ENCODE measurements around the gene FXYD6. TPM values are rescaled to one million over a fixed set of nuclear protein-coding genes. Genes with fewer than 3 reads are reported as not detected.

The FXYD6 gene
- total RNA-seq, 1 donor from 2014 or later = 95.6 TPM

DNA sequence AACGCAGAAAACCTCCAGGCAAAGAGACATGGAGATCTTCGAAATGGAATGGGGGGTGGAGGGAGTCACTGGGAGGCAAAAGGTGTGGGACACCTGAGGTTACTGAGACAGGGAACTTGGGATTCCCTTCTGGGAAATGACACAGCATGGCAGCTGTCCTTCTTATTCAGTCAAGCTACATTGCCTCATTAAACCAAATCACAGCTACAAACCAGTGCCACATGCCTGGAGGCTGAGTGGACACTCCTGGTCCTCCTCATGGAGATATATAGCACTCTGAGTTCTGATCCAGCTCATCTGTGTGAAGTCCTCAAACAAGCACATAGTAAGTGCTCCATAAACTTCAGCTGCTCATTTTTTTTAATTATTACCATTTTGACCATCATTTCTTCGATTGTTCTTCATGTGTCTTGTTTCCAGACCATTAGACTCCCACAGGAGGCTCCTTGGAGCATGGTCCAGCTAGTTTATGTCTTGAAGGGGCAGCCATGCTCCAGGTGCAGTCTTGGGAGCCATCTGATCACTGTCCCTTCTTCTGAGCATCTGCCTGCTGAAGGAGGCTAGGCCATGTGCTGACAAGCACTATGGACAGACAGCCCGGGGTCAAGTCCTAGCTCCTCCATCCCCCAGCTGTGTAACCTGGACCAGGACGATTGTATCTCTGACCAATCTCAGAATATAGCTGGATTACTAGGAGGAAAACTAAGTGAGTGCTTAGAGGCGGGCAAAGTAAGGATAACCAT lies 42.2 kb downstream of the FXYD6 start:
- no peak overlapping the region for H3K4me2 ChIP-seq
- no peak overlapping the region for H3K9ac ChIP-seq
- no peaks in the 10 kb centered on the region for H3K9me3 Mint-ChIP-seq
- no peaks in the 10 kb centered on the region for H3K36me3 ChIP-seq
- peaks cover 12% of the 10 kb centered on the region for H3K36me3 Mint-ChIP-seq
- H2AFZ ChIP-seq (replicated peaks) = no peak overlapping the region
- peaks cover 21% of the 10 kb centered on the region for H3K4me1 Mint-ChIP-seq
- H3K79me2 ChIP-seq (ENCODE audit: low read depth) = no peaks in the 10 kb centered on the region
- no peak overlapping the region for H3K27ac ChIP-seq
- peaks cover 4% of the 10 kb centered on the region for H4K20me1 ChIP-seq (ENCODE audit: low read depth)
- peaks cover 7% of the 10 kb centered on the region for H3K27me3 Mint-ChIP-seq (ENCODE audit: insufficient read depth, low read depth)
- H3K27ac Mint-ChIP-seq = no peak overlapping the region
- DNase-seq (ENCODE audit: low spot score) = no peak
- no peak for TF ChIP-seq EZH2 (IDR thresholded peaks at IDR 0.05)
- TF ChIP-seq CTCF (IDR thresholded peaks at IDR 0.05) = no peak
- no peak for TF ChIP-seq EZH2phosphoT487 (IDR thresholded peaks at IDR 0.05)
- peaks cover 9% of the 10 kb centered on the region for H3K4me1 ChIP-seq
- H3K9me3 ChIP-seq (ENCODE audit: low read depth) = no peaks in the 10 kb centered on the region
- no peak overlapping the region for H3K4me3 Mint-ChIP-seq
- no peaks in the 10 kb centered on the region for H3K27me3 ChIP-seq
- H3F3A ChIP-seq (ENCODE audit: low read depth) = no peaks in the 10 kb centered on the region
- H3K4me3 ChIP-seq = no peak overlapping the region

DNA sequence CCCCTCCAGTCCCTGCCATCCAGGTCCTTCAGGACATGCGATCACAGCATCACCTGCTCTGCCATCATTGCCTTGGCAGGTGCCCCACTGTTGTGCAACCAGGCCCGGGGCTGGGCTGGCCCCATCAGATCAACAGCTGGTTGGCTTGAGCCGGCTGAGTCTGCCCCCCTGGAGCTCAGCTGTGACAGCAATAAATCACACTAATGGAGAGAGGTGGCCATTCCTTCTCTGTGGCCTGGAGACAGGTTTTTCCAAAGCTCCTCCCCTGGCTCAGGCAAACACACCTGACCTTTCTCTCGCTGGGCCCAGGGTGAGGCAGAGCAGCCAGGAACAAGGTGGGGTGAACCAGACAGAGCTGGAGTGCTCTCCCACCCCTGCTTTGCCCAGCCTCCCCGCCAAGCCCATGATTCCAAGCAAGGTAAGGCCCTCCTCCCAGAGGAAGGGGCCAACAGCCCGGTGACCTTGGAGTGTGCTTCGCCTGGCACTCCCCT lies 43.0 kb downstream of the FXYD6 start:
- no peaks in the 10 kb centered on the region for H3F3A ChIP-seq (ENCODE audit: low read depth)
- DNase-seq (ENCODE audit: low spot score) = no peak
- H3K36me3 ChIP-seq = no peaks in the 10 kb centered on the region
- H3K4me2 ChIP-seq = no peak overlapping the region
- Mint-ChIP-seq H3K4me3 (no peak overlapping the region), H3K4me1 (peaks cover 21% of the 10 kb centered on the region), H3K27me3 (ENCODE audit: insufficient read depth, low read depth) (peaks cover 7% of the 10 kb centered on the region), H3K27ac (no peak overlapping the region), H3K36me3 (peaks cover 9% of the 10 kb centered on the region), H3K9me3 (no peaks in the 10 kb centered on the region)
- peaks cover 4% of the 10 kb centered on the region for H4K20me1 ChIP-seq (ENCODE audit: low read depth)
- H3K79me2 ChIP-seq (ENCODE audit: low read depth) = no peaks in the 10 kb centered on the region
- no peaks in the 10 kb centered on the region for H3K27me3 ChIP-seq
- H3K9me3 ChIP-seq (ENCODE audit: low read depth) = no peaks in the 10 kb centered on the region
- no peak overlapping the region for H3K4me3 ChIP-seq
- no peak for TF ChIP-seq EZH2 (IDR thresholded peaks at IDR 0.05)
- no peak for TF ChIP-seq CTCF (IDR thresholded peaks at IDR 0.05)
- no peak for TF ChIP-seq EZH2phosphoT487 (IDR thresholded peaks at IDR 0.05)
- no peak overlapping the region for H3K27ac ChIP-seq
- no peak overlapping the region for H3K9ac ChIP-seq
- peaks cover 9% of the 10 kb centered on the region for H3K4me1 ChIP-seq
- no peak overlapping the region for H2AFZ ChIP-seq (replicated peaks)

DNA sequence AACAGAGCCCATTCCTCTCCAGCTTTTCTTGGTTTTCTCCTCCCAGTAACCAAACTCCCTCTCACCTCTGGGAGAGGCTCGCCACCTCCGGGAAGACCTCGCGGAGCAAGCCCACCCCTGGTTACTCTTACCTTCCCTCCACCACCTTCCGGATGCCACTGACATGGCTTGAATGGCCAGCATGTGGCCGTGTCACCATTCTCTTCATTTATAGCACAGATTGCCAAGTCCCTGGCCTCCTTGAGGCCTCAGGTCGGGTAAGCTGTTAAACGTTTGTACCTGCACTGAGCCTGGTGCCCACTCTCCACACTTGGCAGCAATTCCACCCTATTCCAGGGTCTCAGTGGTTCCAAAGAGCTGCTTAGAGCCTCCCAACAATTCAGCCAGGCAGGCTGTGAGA lies 43.9 kb downstream of the FXYD6 start:
- peaks cover 9% of the 10 kb centered on the region for H3K4me1 ChIP-seq
- Mint-ChIP-seq H3K4me3 (no peak overlapping the region), H3K9me3 (no peaks in the 10 kb centered on the region), H3K36me3 (peaks cover 5% of the 10 kb centered on the region), H3K4me1 (peaks cover 21% of the 10 kb centered on the region), H3K27me3 (ENCODE audit: insufficient read depth, low read depth) (peaks cover 7% of the 10 kb centered on the region), H3K27ac (peak overlapping the region; percentile 43)
- H4K20me1 ChIP-seq (ENCODE audit: low read depth) = no peaks in the 10 kb centered on the region
- H3K9ac ChIP-seq = no peak overlapping the region
- no peaks in the 10 kb centered on the region for H3K27me3 ChIP-seq
- H3K36me3 ChIP-seq = no peaks in the 10 kb centered on the region
- no peak overlapping the region for H3K4me2 ChIP-seq
- TF ChIP-seq CTCF (IDR thresholded peaks at IDR 0.05) = no peak
- no peak for TF ChIP-seq EZH2phosphoT487 (IDR thresholded peaks at IDR 0.05)
- no peak for TF ChIP-seq EZH2 (IDR thresholded peaks at IDR 0.05)
- H2AFZ ChIP-seq (replicated peaks) = no peak overlapping the region
- DNase-seq (ENCODE audit: low spot score) = no peak
- no peaks in the 10 kb centered on the region for H3K79me2 ChIP-seq (ENCODE audit: low read depth)
- H3K4me3 ChIP-seq = no peak overlapping the region
- H3K9me3 ChIP-seq (ENCODE audit: low read depth) = no peaks in the 10 kb centered on the region
- H3F3A ChIP-seq (ENCODE audit: low read depth) = no peaks in the 10 kb centered on the region
- H3K27ac ChIP-seq = no peak overlapping the region

All from neural progenitor cell (in vitro differentiated cells).